Prostate gland (tissue), 1 donor: ENCODE results near the gene CTTN.

Source experiments
- POLR2A ChIP-seq: fragments of 450-650 bp; IDR thresholded peaks from one replicate; pipeline ENCODE4 v1.6.1; 2016; ENCODE audit warnings: antibody characterized with exemption, mild to moderate bottlenecking
- POLR2AphosphoS5 ChIP-seq: sonication (generic); formaldehyde crosslinking; IDR thresholded peaks from one replicate; pipeline ENCODE4 v1.6.1; 2017; ENCODE audit warnings: antibody characterized with exemption

GRCh38 chr11:70454197-70454767 is 56.0 kb downstream of the CTTN start:
- TF ChIP-seq POLR2A, result no peak
- TF ChIP-seq POLR2AphosphoS5, result no peak
